ENCODE results near the gene KATNAL2.

- TF ChIP-seq CTCF (optimal IDR thresholded peaks at IDR 0.05 in 1 of 3, IDR thresholded peaks at IDR 0.05 in 1 of 3, conservative IDR thresholded peaks at IDR 0.05 in 1 of 3; ENCODE audit: extremely low read depth in 1 of 3, insufficient read depth in 2 of 3, low read length in 3 of 3) (no peak), EZH2 (IDR thresholded peaks at IDR 0.05; ENCODE audit: low read length) (no peak)
These were observed 23.3 kb upstream of the KATNAL2 start for GRCh38 chr18:46894124-46894523.
